AG09319 (cell line): ENCODE results near the gene ANO9.
"Not testable (repeated sequence)": the region's sequence is repeated elsewhere in the genome, so short reads cannot be mapped to it uniquely, and the experiment has no call there.

Experiments
- DNase-seq: peaks from one replicate; pipeline ENCODE4 v3.0.0-alpha.2; 2010; ENCODE audit warnings: low read depth; ENCODE audit errors: extremely low read depth
- CTCF ChIP-seq: IDR thresholded peaks from 2 replicates; pipeline ENCODE4 v1.5.1; 2011; ENCODE audit warnings: low read depth, mild to moderate bottlenecking, inconsistent platforms, low read length, moderate library complexity

The ANO9 gene

GRCh38 chr11:437228-437870 lies 4.5 kb downstream of the ANO9 start:
- TF ChIP-seq CTCF, result no peak
- no peak for DNase-seq

GRCh38 chr11:434999-435740 lies 6.6 kb downstream of the ANO9 start:
- not testable (repeated sequence) for DNase-seq

GRCh38 chr11:434496-434895 lies 7.3 kb downstream of the ANO9 start:
- TF ChIP-seq CTCF, result no peak

GRCh38 chr11:433641-434040 lies 8.2 kb downstream of the ANO9 start:
- TF ChIP-seq CTCF, result no peak
- no peak for DNase-seq

More at GRCh38 chr11:434496-434895, 7.3 kb downstream of the ANO9 start:
- DNase-seq, result no peak

- no peak for TF ChIP-seq CTCF
- no peak for DNase-seq
Measured at GRCh38 chr11:433111-433510, 8.7 kb downstream of the ANO9 start.

- DNase-seq, result no peak
- TF ChIP-seq CTCF, result no peak
Measured at GRCh38 chr11:432501-433100, 9.2 kb downstream of the ANO9 start.

GRCh38 chr11:431921-432320 lies 9.9 kb downstream of the ANO9 start:
- DNase-seq, result no peak
- TF ChIP-seq CTCF, result no peak
